NCI-H345 treated with DMSO at 0.1 percent for 48 hours (cell line): ENCODE results near the gene BAD.
A peak's percentile ranks its signal among the peaks of the same experiment; 100 is the strongest.
"Not testable (repeated sequence)": the region's sequence is repeated elsewhere in the genome, so short reads cannot be mapped to it uniquely, and the experiment has no call there.

ENCODE experiments used
- DNase-seq: peaks from one replicate; lab custom pipeline; 2025; ENCODE audit not compliant: unreplicated experiment; lab: John Stamatoyannopoulos, UW

The BAD gene

GRCh38 chr11:64246871-64247728, 37.4 kb downstream of the BAD start, which contains the start of gene PPP1R14B:
Gene PPP1R14B (minus strand): TSS chr11:64246943. CDS start chr11:64246673, 270 bp downstream.
- DNase-seq = peak; percentile 64

- DNase-seq = not testable (repeated sequence)
These were observed 37.9 kb downstream of the BAD start for GRCh38 chr11:64246621-64246870.

GRCh38 chr11:64245797-64246620, 38.5 kb downstream of the BAD start:
- DNase-seq = no peak

- no peak for DNase-seq
These were observed 39.1 kb downstream of the BAD start for GRCh38 chr11:64245401-64245796.

- no peak for DNase-seq
These were observed 39.5 kb downstream of the BAD start for GRCh38 chr11:64244966-64245365.

- DNase-seq = no peak
These were observed 40.4 kb downstream of the BAD start for GRCh38 chr11:64244107-64244506.

GRCh38 chr11:64243236-64243854, 41.1 kb downstream of the BAD start:
- DNase-seq = no peak

- DNase-seq = no peak
These were observed 42.7 kb downstream of the BAD start for GRCh38 chr11:64241491-64242374.

- DNase-seq = peak; percentile 91
These were observed 43.3 kb downstream of the BAD start for GRCh38 chr11:64241241-64241490.

GRCh38 chr11:64240435-64241240, 43.8 kb downstream of the BAD start, which contains the start of gene FKBP2:
Gene FKBP2 (plus strand): TSS chr11:64241095. CDS start chr11:64242388, 1,293 bp downstream.
- peak; percentile 93 for DNase-seq

GRCh38 chr11:64239662-64240434, 44.6 kb downstream of the BAD start:
- no peak for DNase-seq

GRCh38 chr11:64238999-64239398, 45.5 kb downstream of the BAD start:
- DNase-seq = no peak

- DNase-seq = no peak
These were observed 46.4 kb downstream of the BAD start for GRCh38 chr11:64238076-64238475.

GRCh38 chr11:64237484-64237951, 46.9 kb downstream of the BAD start:
- DNase-seq = peak; percentile 66

- DNase-seq = no peak
These were observed 48.9 kb downstream of the BAD start for GRCh38 chr11:64235437-64236161.

- DNase-seq = no peak
These were observed 49.7 kb downstream of the BAD start for GRCh38 chr11:64234647-64235379.

- peak; percentile 30 for DNase-seq
These were observed 50.4 kb downstream of the BAD start, which contains the start of gene VEGFB for GRCh38 chr11:64233913-64234586. Gene VEGFB (plus strand): TSS chr11:64234584. CDS start chr11:64234834, 250 bp downstream.
